Ureter (tissue), 1 donor: ENCODE data around the gene HSPB9. TPM values are rescaled to one million over a fixed set of nuclear protein-coding genes. Genes with fewer than 3 reads are reported as not detected.
A peak's percentile ranks its signal among the peaks of the same experiment; 100 is the strongest.

Experiments
- DNase-seq: peaks from one replicate; pipeline ENCODE4 v3.0.0-alpha.2; 2020; ENCODE audit warnings: low spot score
- total RNA-seq: library from RNA; stranded (reverse); gene quantifications from one replicate; pipeline ENCODE4 v1.2.4, GENCODE V29; 2023
- donor health status: DM: yes; HTN: yes; CAD: no.

HSPB9 gene
- total RNA-seq, 1 donor from 2014 or later = not detected

GRCh38 chr17:42101513-42102292, 20.9 kb upstream of the HSPB9 start:
- DNase-seq = peak; percentile 65

GRCh38 chr17:42103221-42103954, 19.2 kb upstream of the HSPB9 start:
- DNase-seq = no peak

GRCh38 chr17:42104264-42104663, 18.3 kb upstream of the HSPB9 start:
- DNase-seq = no peak

GRCh38 chr17:42106009-42106408, 16.6 kb upstream of the HSPB9 start:
- no peak for DNase-seq

GRCh38 chr17:42107124-42107523, 15.5 kb upstream of the HSPB9 start:
- no peak for DNase-seq

- DNase-seq = peak; percentile 74
Measured at GRCh38 chr17:42107597-42108576, 14.7 kb upstream of the HSPB9 start.

GRCh38 chr17:42109086-42109485, 13.5 kb upstream of the HSPB9 start:
- DNase-seq = no peak

GRCh38 chr17:42110301-42111264, 12.0 kb upstream of the HSPB9 start:
- no peak for DNase-seq

- no peak for DNase-seq
Measured at GRCh38 chr17:42111265-42111636, 11.4 kb upstream of the HSPB9 start.

- no peak for DNase-seq
Measured at GRCh38 chr17:42111871-42112551, 10.6 kb upstream of the HSPB9 start.

- peak; percentile 84 for DNase-seq
Measured at GRCh38 chr17:42112552-42113176, 9.9 kb upstream of the HSPB9 start, which contains the start of gene DHX58. TSS of gene DHX58 (minus strand) at chr17:42112714. CDS start at chr17:42111892, 822 bp downstream.

- no peak for DNase-seq
Measured at GRCh38 chr17:42113293-42114069, 9.1 kb upstream of the HSPB9 start.

GRCh38 chr17:42114118-42114517, 8.5 kb upstream of the HSPB9 start:
- no peak for DNase-seq

GRCh38 chr17:42116705-42117396, 5.8 kb upstream of the HSPB9 start:
- peak; percentile 88 for DNase-seq

GRCh38 chr17:42117397-42118125, 5.0 kb upstream of the HSPB9 start:
- DNase-seq = no peak

- no peak for DNase-seq
Measured at GRCh38 chr17:42118126-42118510, 4.5 kb upstream of the HSPB9 start.

GRCh38 chr17:42118545-42118944, 4.1 kb upstream of the HSPB9 start:
- DNase-seq = no peak

GRCh38 chr17:42119301-42119700, 3.3 kb upstream of the HSPB9 start:
- DNase-seq = no peak
